IPS-20b (cell line): ENCODE results near the gene ZNF554.

Source experiments
- H3K27ac ChIP-seq: one replicate; pipeline ENCODE4 v1.5.1; 2013; ENCODE audit warnings: low read length
- H3K27me3 ChIP-seq: 2 replicates; pipeline ENCODE4 v1.6.1; 2013; ENCODE audit warnings: mild to moderate bottlenecking, low read length, inconsistent platforms; ENCODE audit not compliant: insufficient read depth
- H3K36me3 ChIP-seq: 2 replicates; pipeline ENCODE4 v1.6.1; 2013; ENCODE audit warnings: low read depth, mild to moderate bottlenecking, inconsistent platforms, low read length, moderate library complexity; ENCODE audit not compliant: insufficient read depth
- H3K4me1 ChIP-seq: 2 replicates; pipeline ENCODE4 v1.6.1; 2013; ENCODE audit warnings: mild to moderate bottlenecking, control low read depth, inconsistent platforms, low read length, moderate library complexity; ENCODE audit not compliant: insufficient read depth
- H3K4me3 ChIP-seq: 2 replicates; pipeline ENCODE4 v1.5.1; 2013; ENCODE audit warnings: mild to moderate bottlenecking, low read length, inconsistent platforms
- H3K9ac ChIP-seq: 2 replicates; pipeline ENCODE4 v1.6.1; 2013; ENCODE audit warnings: low read depth, mild to moderate bottlenecking, inconsistent platforms, low read length, moderate library complexity
- H3K9me3 ChIP-seq: 2 replicates; pipeline ENCODE4 v1.6.1; 2013; ENCODE audit warnings: mild to moderate bottlenecking, low read depth, low read length, inconsistent platforms; ENCODE audit not compliant: insufficient read depth

The ZNF554 gene

DNA sequence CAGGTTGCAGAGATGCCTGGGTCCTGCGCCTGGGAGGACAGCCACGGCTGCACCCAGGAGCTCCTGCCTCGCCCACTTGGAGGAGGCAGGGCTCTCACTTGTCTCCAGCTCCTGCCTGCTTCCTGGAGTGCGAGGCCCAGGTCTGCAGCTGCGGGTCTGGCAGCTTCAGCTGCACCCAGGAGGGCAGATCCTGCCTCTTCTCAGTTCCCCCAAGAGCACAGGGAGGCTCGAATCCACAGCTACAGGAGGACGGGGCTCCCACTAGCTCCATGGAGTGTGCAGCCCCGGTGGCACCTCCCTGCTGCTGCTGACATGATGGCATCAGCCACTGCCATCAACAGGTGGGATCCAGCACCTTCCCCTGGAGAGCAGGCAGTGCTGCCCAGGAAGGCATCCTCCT is 4.5 kb downstream of the ZNF554 start:
- Histone ChIP-seq H3K9ac (no peak overlapping the region), H3K36me3 (peaks cover 14% of the 10 kb centered on the region), H3K4me1 (no peaks in the 10 kb centered on the region), H3K27ac (no peak overlapping the region), H3K4me3 (no peak overlapping the region), H3K9me3 (peaks cover 27% of the 10 kb centered on the region), H3K27me3 (no peaks in the 10 kb centered on the region)

DNA sequence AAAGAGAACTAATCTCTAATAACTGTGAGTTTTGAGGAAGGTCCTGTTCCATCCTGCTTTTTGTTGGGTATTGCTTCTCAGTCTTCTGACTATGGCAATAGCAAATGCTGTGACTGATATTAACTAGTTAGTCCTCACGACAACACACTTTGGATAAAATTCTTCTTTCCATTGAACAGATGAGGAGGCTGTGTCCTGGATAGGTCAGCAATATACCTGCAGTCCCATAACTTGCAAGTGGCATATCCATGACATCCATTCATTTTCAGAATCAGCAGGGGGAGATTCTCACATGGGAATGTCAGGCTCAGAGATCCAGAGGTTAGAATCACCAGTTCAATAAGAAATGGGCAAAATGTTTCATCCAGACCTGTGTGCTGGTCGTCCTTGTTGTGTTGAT is 7.4 kb downstream of the ZNF554 start:
- no peaks in the 10 kb centered on the region for H3K27me3 ChIP-seq
- no peak overlapping the region for H3K27ac ChIP-seq
- H3K4me3 ChIP-seq, result no peak overlapping the region; the same call in 1 of the 2 replicates
- no peak overlapping the region for H3K9ac ChIP-seq
- peaks cover 45% of the 10 kb centered on the region for H3K9me3 ChIP-seq
- H3K36me3 ChIP-seq, result peaks cover 14% of the 10 kb centered on the region
- H3K4me1 ChIP-seq, result no peaks in the 10 kb centered on the region

GRCh38 chr19:2827840-2828489 is 8.3 kb downstream of the ZNF554 start:
- H3K4me1 ChIP-seq, result no peaks in the 10 kb centered on the region
- no peak overlapping the region for H3K27ac ChIP-seq
- peaks cover 22% of the 10 kb centered on the region for H3K36me3 ChIP-seq
- H3K9me3 ChIP-seq, result peaks cover 54% of the 10 kb centered on the region
- H3K4me3 ChIP-seq, result no peak overlapping the region
- H3K27me3 ChIP-seq, result no peaks in the 10 kb centered on the region
- H3K9ac ChIP-seq, result no peak overlapping the region

- peaks cover 26% of the 10 kb centered on the region for H3K36me3 ChIP-seq
- no peaks in the 10 kb centered on the region for H3K27me3 ChIP-seq
- no peak overlapping the region for H3K4me3 ChIP-seq
- H3K4me1 ChIP-seq, result no peaks in the 10 kb centered on the region
- H3K27ac ChIP-seq, result no peak overlapping the region
- peaks cover 78% of the 10 kb centered on the region for H3K9me3 ChIP-seq
- H3K9ac ChIP-seq, result no peak overlapping the region
These were observed 14.7 kb downstream of the ZNF554 start for GRCh38 chr19:2834294-2834871.

GRCh38 chr19:2837430-2837829 is 17.8 kb downstream of the ZNF554 start:
- peaks cover 57% of the 10 kb centered on the region for H3K9me3 ChIP-seq
- H3K27ac ChIP-seq, result no peak overlapping the region
- no peak overlapping the region for H3K9ac ChIP-seq
- H3K27me3 ChIP-seq, result peaks cover 6% of the 10 kb centered on the region
- no peaks in the 10 kb centered on the region for H3K4me1 ChIP-seq
- H3K4me3 ChIP-seq, result no peak overlapping the region
- H3K36me3 ChIP-seq, result peaks cover 23% of the 10 kb centered on the region

DNA sequence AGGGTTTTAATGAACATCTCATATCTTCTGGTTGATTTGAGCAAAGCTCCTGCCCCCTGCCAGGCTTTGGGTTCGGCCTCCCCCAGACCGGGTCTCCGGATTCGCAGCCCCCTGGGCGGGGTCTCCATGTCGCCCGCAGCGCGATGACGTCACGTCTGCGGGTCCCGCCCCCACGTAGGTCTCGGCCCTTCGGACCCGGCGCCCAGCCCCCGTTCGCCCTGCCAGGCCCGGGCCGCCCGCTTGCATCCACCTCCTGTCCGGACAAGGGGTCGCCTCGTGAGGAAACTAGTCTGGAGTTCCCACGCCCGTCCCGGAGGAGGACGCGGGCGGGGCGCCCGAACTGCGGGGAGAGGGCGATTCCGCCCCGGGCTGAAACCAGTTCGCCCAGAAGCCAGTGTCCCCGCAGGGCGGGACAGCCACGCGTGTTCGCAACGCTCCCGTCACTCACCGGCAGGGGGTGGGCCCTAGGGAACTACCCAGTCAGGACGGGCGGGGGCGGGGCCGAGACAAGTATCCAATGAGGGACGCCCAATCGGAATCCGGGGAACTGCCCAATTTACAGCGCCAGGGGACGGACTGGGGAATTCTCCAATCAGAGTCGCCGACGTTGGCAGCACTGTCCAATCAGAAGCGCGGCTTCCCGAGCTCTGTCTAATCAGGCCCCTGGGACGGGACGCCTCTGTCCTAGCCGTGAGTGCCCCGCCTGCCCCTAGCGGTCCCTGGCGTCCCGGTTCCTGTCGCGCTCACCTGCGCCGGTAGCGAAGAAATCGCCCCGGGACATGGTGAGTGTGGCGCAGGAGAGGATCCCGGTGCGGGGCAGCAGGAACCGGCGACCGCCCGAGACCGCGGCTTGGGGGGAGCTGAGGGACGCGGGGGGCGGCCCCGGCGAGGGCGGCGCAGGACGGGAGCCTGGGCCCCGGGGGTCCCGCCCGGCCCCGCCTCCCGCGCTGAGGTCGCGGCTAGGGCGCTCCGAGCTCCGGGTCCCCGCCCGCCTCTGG is 21.4 kb downstream of the ZNF554 start, which contains the start of gene ZNF555:
ZNF555 (plus strand) TSS at position 682 of the 998 bp plus-strand sequence; CDS start at position 780, 98 bp downstream.
- Histone ChIP-seq H3K9me3 (peaks cover 30% of the 10 kb centered on the region), H3K9ac (peak within 1 kb of the TSS; percentile 69), H3K27me3 (peaks cover 8% of the 10 kb centered on the region), H3K4me1 (no peaks in the 10 kb centered on the region), H3K36me3 (no peaks in the 10 kb centered on the region), H3K27ac (no peak within 1 kb of the TSS), H3K4me3 (peak within 1 kb of the TSS; percentile 80)

GRCh38 chr19:2841855-2842574 is 22.3 kb downstream of the ZNF554 start:
- H3K9me3 ChIP-seq, result peaks cover 28% of the 10 kb centered on the region
- peak overlapping the region; percentile 69; the same call in 1 of the 2 replicates for H3K9ac ChIP-seq
- H3K27ac ChIP-seq, result no peak overlapping the region
- H3K27me3 ChIP-seq, result peaks cover 8% of the 10 kb centered on the region
- peak overlapping the region; percentile 80 for H3K4me3 ChIP-seq
- no peaks in the 10 kb centered on the region for H3K36me3 ChIP-seq
- no peaks in the 10 kb centered on the region for H3K4me1 ChIP-seq

DNA sequence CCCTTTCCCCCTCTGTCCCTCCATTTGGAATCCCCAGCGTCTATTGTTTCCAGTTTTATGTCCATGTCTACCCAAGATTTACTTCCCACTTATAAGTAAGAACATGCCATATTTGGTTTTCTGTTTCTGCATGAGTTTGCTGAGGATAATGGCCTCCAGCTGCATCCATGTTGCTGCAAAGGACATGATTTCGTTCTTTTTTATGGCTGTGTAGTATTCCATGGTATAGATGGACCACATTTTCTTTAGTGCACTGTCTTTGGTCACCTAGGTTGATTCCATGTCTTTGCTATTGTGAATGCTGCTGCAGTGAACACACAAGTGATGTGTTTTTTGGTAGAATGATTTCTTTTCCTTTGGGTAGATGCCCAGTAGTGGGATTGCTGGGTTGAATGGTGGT is 25.4 kb downstream of the ZNF554 start:
- Histone ChIP-seq H3K36me3 (peaks cover 3% of the 10 kb centered on the region; the same call in 1 of the 2 replicates), H3K9me3 (peaks cover 35% of the 10 kb centered on the region), H3K9ac (no peak overlapping the region), H3K4me3 (no peak overlapping the region), H3K4me1 (no peaks in the 10 kb centered on the region), H3K27ac (no peak overlapping the region), H3K27me3 (peaks cover 8% of the 10 kb centered on the region)

DNA sequence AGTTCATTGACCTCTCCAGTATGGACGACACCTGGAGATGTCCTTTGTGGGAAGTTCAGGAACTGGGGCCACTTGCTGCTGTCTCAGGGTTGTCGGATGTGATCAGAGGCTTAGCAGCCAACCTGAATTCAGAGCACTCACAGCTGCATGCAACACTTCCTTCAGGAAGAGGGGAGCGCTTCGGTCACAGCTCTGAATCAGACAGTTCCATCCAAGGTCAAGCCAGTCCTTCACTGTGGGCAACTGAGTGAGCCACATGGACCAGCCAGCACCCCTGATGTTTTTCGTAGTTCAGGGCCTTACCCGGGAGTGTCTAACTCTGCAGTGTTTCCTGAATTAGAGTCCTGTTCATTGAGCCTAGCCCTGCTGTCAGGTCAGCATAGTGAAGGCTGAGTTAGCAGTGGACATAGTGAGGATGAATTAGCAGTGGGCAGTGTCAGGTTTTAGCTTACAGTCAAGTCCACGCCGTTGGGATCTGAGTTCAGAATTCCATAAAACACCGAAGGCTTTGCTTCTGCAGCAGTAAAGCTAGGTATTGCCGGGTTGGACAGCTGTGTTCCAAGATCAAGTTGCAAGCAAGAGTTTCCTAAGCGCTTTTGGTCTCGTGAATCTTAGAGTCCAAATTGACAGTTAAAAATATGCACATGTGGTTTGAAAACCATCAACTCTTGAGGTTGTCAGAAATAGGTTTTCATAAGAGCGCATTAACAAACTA is 26.7 kb downstream of the ZNF554 start:
- Histone ChIP-seq H3K9ac (no peak overlapping the region), H3K9me3 (peaks cover 47% of the 10 kb centered on the region)

DNA sequence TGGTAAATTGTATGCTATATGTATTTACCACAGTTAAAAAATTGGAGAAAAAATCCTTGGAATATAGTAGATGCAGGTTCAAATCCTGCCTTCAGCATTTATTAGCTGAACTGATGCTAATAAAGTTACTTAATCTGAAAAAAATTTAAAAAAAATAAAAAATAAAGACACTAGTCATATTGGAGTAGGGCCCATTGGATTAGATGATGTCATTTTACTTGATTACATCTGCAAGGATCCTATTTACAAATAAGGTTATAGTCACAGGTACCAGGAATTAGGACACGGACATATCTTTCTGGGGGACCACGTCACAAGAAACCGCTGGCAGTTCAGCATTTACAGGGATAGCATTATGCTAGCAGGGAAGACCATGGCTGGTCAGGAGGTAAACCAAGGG is 27.8 kb downstream of the ZNF554 start:
- H3K27ac ChIP-seq, result no peak overlapping the region
- no peaks in the 10 kb centered on the region for H3K4me1 ChIP-seq
- peaks cover 2% of the 10 kb centered on the region for H3K27me3 ChIP-seq
- H3K9ac ChIP-seq, result no peak overlapping the region
- peaks cover 59% of the 10 kb centered on the region for H3K9me3 ChIP-seq
- no peak overlapping the region for H3K4me3 ChIP-seq
- peaks cover 27% of the 10 kb centered on the region for H3K36me3 ChIP-seq

More for the DNA sequence above, 26.7 kb downstream of the ZNF554 start:
- Histone ChIP-seq H3K27ac (no peak overlapping the region), H3K36me3 (peaks cover 15% of the 10 kb centered on the region), H3K27me3 (peaks cover 8% of the 10 kb centered on the region), H3K4me1 (no peaks in the 10 kb centered on the region), H3K4me3 (no peak overlapping the region)
